Midbrain (tissue), 1 donor: ENCODE data around the gene BRD4.
A peak's percentile ranks its signal among the peaks of the same experiment; 100 is the strongest.

Experiments
- DNase-seq: peaks from one replicate; lab custom pipeline; 2025; lab: John Stamatoyannopoulos, UW

The BRD4 gene

GRCh38 chr19:15265214-15265849 is 67.0 kb downstream of the BRD4 start:
- DNase-seq: no peak

GRCh38 chr19:15264933-15265206 is 67.5 kb downstream of the BRD4 start:
- DNase-seq: no peak

GRCh38 chr19:15264061-15264932 is 68.0 kb downstream of the BRD4 start:
- DNase-seq: peak; percentile 73

GRCh38 chr19:15263361-15263985 is 68.9 kb downstream of the BRD4 start:
- no peak for DNase-seq

- DNase-seq: no peak
Observed at GRCh38 chr19:15262011-15262410, 70.3 kb downstream of the BRD4 start.

- DNase-seq: no peak
Observed at GRCh38 chr19:15260939-15261338, 71.4 kb downstream of the BRD4 start.

GRCh38 chr19:15259907-15260306 is 72.4 kb downstream of the BRD4 start:
- no peak for DNase-seq

- no peak for DNase-seq
Observed at GRCh38 chr19:15257782-15258181, 74.6 kb downstream of the BRD4 start.

- no peak for DNase-seq
Observed at GRCh38 chr19:15256708-15257331, 75.5 kb downstream of the BRD4 start.

- no peak for DNase-seq
Observed at GRCh38 chr19:15255359-15255990, 76.9 kb downstream of the BRD4 start.

GRCh38 chr19:15254547-15254946 is 77.8 kb downstream of the BRD4 start:
- no peak for DNase-seq

- DNase-seq: no peak
Observed at GRCh38 chr19:15253513-15253912, 78.8 kb downstream of the BRD4 start.

- no peak for DNase-seq
Observed at GRCh38 chr19:15253061-15253460, 79.3 kb downstream of the BRD4 start.

GRCh38 chr19:15252398-15253018 is 79.8 kb downstream of the BRD4 start:
- DNase-seq: peak; percentile 65

GRCh38 chr19:15251749-15252397 is 80.5 kb downstream of the BRD4 start:
- DNase-seq: no peak

- no peak for DNase-seq
Observed at GRCh38 chr19:15251010-15251748, 81.2 kb downstream of the BRD4 start.

- DNase-seq: no peak
Observed at GRCh38 chr19:15250640-15250993, 81.7 kb downstream of the BRD4 start.

- no peak for DNase-seq
Observed at GRCh38 chr19:15249972-15250639, 82.2 kb downstream of the BRD4 start.

GRCh38 chr19:15249528-15249874 is 82.8 kb downstream of the BRD4 start:
- DNase-seq: no peak
